Activated CD8-positive, alpha-beta memory T cell treated with anti-CD3 and anti-CD28 coated beads, Interleukin-2, amount 10 ng/mL, durations not matched to agents 7 days and 5 days (primary cell): ENCODE measurements around the gene DHRS1. TPM values are rescaled to one million over a fixed set of nuclear protein-coding genes. Genes with fewer than 3 reads are reported as not detected.

Experiments used
- ATAC-seq: fragments of 150-1000 bp; cut with Tn5 transposase; one replicate; pipeline ENCODE4 v1.10.0; 2021; ENCODE audit warnings: moderate library complexity
- CTCF ChIA-PET: fragments of 350-600 bp; sonication (Branson Sonifier 250); formaldehyde crosslinking; loops from one replicate; lab custom pipeline; 2021; ENCODE audit warnings: antibody characterized with exemption; lab: Charles Lee
- DNase-seq: peaks from one replicate; pipeline ENCODE4 v3.0.0-alpha.2; 2020
- H3K27ac Mint-ChIP-seq: one replicate; pipeline ENCODE4 v1.8.0; 2021; ENCODE audit warnings: mild to moderate bottlenecking, mixed read lengths
- H3K27me3 Mint-ChIP-seq: one replicate; pipeline ENCODE4 v1.8.0; 2021; ENCODE audit warnings: mixed read lengths
- H3K36me3 Mint-ChIP-seq: one replicate; pipeline ENCODE4 v1.8.0; 2021; ENCODE audit warnings: mild to moderate bottlenecking, mixed read lengths
- H3K4me1 Mint-ChIP-seq: one replicate; pipeline ENCODE4 v1.8.0; 2021; ENCODE audit warnings: mixed read lengths
- H3K4me3 Mint-ChIP-seq: one replicate; pipeline ENCODE4 v1.8.0; 2021; ENCODE audit warnings: mild to moderate bottlenecking, moderate library complexity, mixed read lengths
- H3K9me3 Mint-ChIP-seq: one replicate; pipeline ENCODE4 v1.8.0; 2022; ENCODE audit warnings: low read depth, mixed read lengths
- total RNA-seq, 2 experiments: library from RNA; stranded (reverse); gene quantifications; one replicate each; pipeline ENCODE4 v1.2.3, GENCODE V29; 2021

Gene DHRS1
- total RNA-seq, 2 experiments from 2014 or later = 14.2 to 26.5 TPM

GRCh38 chr14:24324024-24324423, 24.4 kb upstream of the DHRS1 start:
- Mint-ChIP-seq H3K36me3 (no peaks in the 10 kb centered on the region), H3K4me3 (no peak overlapping the region), H3K4me1 (peaks cover 22% of the 10 kb centered on the region), H3K27ac (no peak overlapping the region), H3K9me3 (no peaks in the 10 kb centered on the region), H3K27me3 (peaks cover 12% of the 10 kb centered on the region)
- DNase-seq = no peak
- CTCF ChIA-PET = interaction anchor here (1.3 to 25.2 kb wide), 5 partner anchors 10 to 106 kb away, joined by 3 to 854 read pairs (median 9); partner anchors contain the start of genes CBLN3, CIDEB, KHNYN and LTB4R
- ATAC-seq = no peak

GRCh38 chr14:24323341-24323740, 23.8 kb upstream of the DHRS1 start:
- Mint-ChIP-seq H3K4me1 (peaks cover 15% of the 10 kb centered on the region), H3K27me3 (peaks cover 12% of the 10 kb centered on the region), H3K36me3 (no peaks in the 10 kb centered on the region), H3K27ac (no peak overlapping the region), H3K4me3 (no peak overlapping the region), H3K9me3 (no peaks in the 10 kb centered on the region)
- DNase-seq = no peak
- CTCF ChIA-PET = interaction anchor here (13.2 to 25.2 kb wide), 2 partner anchors 13 to 107 kb away, joined by 148 to 854 read pairs; partner anchors contain the start of genes CBLN3, CIDEB, KHNYN and LTB4R
- no peak for ATAC-seq

GRCh38 chr14:24322672-24323071, 23.1 kb upstream of the DHRS1 start:
- H3K4me1 Mint-ChIP-seq = peaks cover 10% of the 10 kb centered on the region
- CTCF ChIA-PET = interaction anchor here (1.1 to 25.2 kb wide), 5 partner anchors 9 to 107 kb away, joined by 3 to 854 read pairs (median 7); partner anchors contain the start of genes CBLN3, CIDEB, KHNYN and LTB4R
- DNase-seq = no peak

GRCh38 chr14:24321212-24321975, 21.8 kb upstream of the DHRS1 start:
- Mint-ChIP-seq H3K27ac (no peak overlapping the region), H3K36me3 (peaks cover 4% of the 10 kb centered on the region), H3K4me3 (no peak overlapping the region), H3K27me3 (peaks cover 12% of the 10 kb centered on the region), H3K4me1 (peaks cover 12% of the 10 kb centered on the region), H3K9me3 (no peaks in the 10 kb centered on the region)
- CTCF ChIA-PET = interaction anchor here (0.9 to 25.2 kb wide), 6 partner anchors 11 to 109 kb away, joined by 3 to 854 read pairs (median 6); partner anchors contain the start of genes CBLN3, CIDEB, KHNYN and LTB4R
- DNase-seq = no peak
- ATAC-seq = no peak

More at GRCh38 chr14:24322672-24323071, 23.1 kb upstream of the DHRS1 start:
- H3K4me3 Mint-ChIP-seq = no peak overlapping the region
- no peak overlapping the region for H3K27ac Mint-ChIP-seq
- ATAC-seq = no peak
- no peaks in the 10 kb centered on the region for H3K36me3 Mint-ChIP-seq
- peaks cover 12% of the 10 kb centered on the region for H3K27me3 Mint-ChIP-seq
- no peaks in the 10 kb centered on the region for H3K9me3 Mint-ChIP-seq

GRCh38 chr14:24317141-24317928, 17.8 kb upstream of the DHRS1 start:
- peaks cover 44% of the 10 kb centered on the region for H3K4me1 Mint-ChIP-seq
- peaks cover 12% of the 10 kb centered on the region for H3K27me3 Mint-ChIP-seq
- H3K36me3 Mint-ChIP-seq = peaks cover 18% of the 10 kb centered on the region
- CTCF ChIA-PET = interaction anchor here (1.0 to 25.2 kb wide), 4 partner anchors 7 to 113 kb away, joined by 3 to 854 read pairs (median 82); partner anchors contain the start of genes CBLN3, CIDEB, KHNYN and LTB4R
- no peak for DNase-seq
- H3K27ac Mint-ChIP-seq = no peak overlapping the region
- H3K9me3 Mint-ChIP-seq = no peaks in the 10 kb centered on the region
- H3K4me3 Mint-ChIP-seq = no peak overlapping the region
- no peak for ATAC-seq

- DNase-seq (no peak), ATAC-seq (no peak)
- H3K4me3 Mint-ChIP-seq = no peak overlapping the region
- no peaks in the 10 kb centered on the region for H3K9me3 Mint-ChIP-seq
- H3K27ac Mint-ChIP-seq = no peak overlapping the region
- H3K4me1 Mint-ChIP-seq = peaks cover 52% of the 10 kb centered on the region
- H3K27me3 Mint-ChIP-seq = peaks cover 12% of the 10 kb centered on the region
- peaks cover 18% of the 10 kb centered on the region for H3K36me3 Mint-ChIP-seq
- CTCF ChIA-PET = interaction anchor here (1.0 kb wide), 1 partner anchor 88 kb away, joined by 3 read pairs; no protein-coding TSS in a partner anchor
Measured at GRCh38 chr14:24316597-24316950, 17.0 kb upstream of the DHRS1 start.

GRCh38 chr14:24315807-24316596, 16.4 kb upstream of the DHRS1 start:
- ATAC-seq (no peak), DNase-seq (no peak)
- CTCF ChIA-PET = no interaction called here
- Mint-ChIP-seq H3K4me3 (no peak overlapping the region), H3K4me1 (peaks cover 52% of the 10 kb centered on the region), H3K27ac (no peak overlapping the region), H3K27me3 (peaks cover 12% of the 10 kb centered on the region), H3K36me3 (peaks cover 18% of the 10 kb centered on the region), H3K9me3 (no peaks in the 10 kb centered on the region)

- H3K27me3 Mint-ChIP-seq = peaks cover 11% of the 10 kb centered on the region
- peaks cover 18% of the 10 kb centered on the region for H3K36me3 Mint-ChIP-seq
- DNase-seq (no peak), ATAC-seq (no peak)
- CTCF ChIA-PET = no interaction called here
- H3K4me1 Mint-ChIP-seq = peaks cover 54% of the 10 kb centered on the region
- H3K9me3 Mint-ChIP-seq = no peaks in the 10 kb centered on the region
- no peak overlapping the region for H3K4me3 Mint-ChIP-seq
- H3K27ac Mint-ChIP-seq = no peak overlapping the region
Measured at GRCh38 chr14:24315243-24315806, 15.7 kb upstream of the DHRS1 start.

GRCh38 chr14:24314377-24315193, 15.0 kb upstream of the DHRS1 start:
- Mint-ChIP-seq H3K4me3 (peak overlapping the region; percentile 34), H3K27me3 (peaks cover 5% of the 10 kb centered on the region), H3K9me3 (no peaks in the 10 kb centered on the region), H3K4me1 (peaks cover 62% of the 10 kb centered on the region), H3K27ac (peak overlapping the region; percentile 87), H3K36me3 (peaks cover 18% of the 10 kb centered on the region)
- ATAC-seq (no peak), DNase-seq (no peak)
- CTCF ChIA-PET = interaction anchor here (1.3 to 20.8 kb wide), 6 partner anchors 9 to 116 kb away, joined by 3 to 541 read pairs (median 134); partner anchors contain the start of genes ADCY4, CBLN3, DHRS1 and GMPR2

GRCh38 chr14:24313913-24314312, 14.3 kb upstream of the DHRS1 start:
- no peak for DNase-seq

GRCh38 chr14:24312736-24313507, 13.3 kb upstream of the DHRS1 start:
- peaks cover 76% of the 10 kb centered on the region for H3K4me1 Mint-ChIP-seq
- peak overlapping the region; percentile 87 for H3K27ac Mint-ChIP-seq
- DNase-seq (peak; percentile 79), ATAC-seq (no peak)
- peaks cover 24% of the 10 kb centered on the region for H3K36me3 Mint-ChIP-seq
- H3K9me3 Mint-ChIP-seq = no peaks in the 10 kb centered on the region
- H3K27me3 Mint-ChIP-seq = no peaks in the 10 kb centered on the region
- peak overlapping the region; percentile 75 for H3K4me3 Mint-ChIP-seq
- CTCF ChIA-PET = interaction anchor here (1.0 to 20.8 kb wide), 12 partner anchors 11 to 204 kb away, joined by 3 to 541 read pairs (median 28); partner anchors contain the start of genes ADCY4, CBLN3, DHRS1 and GMPR2

More at GRCh38 chr14:24313913-24314312, 14.3 kb upstream of the DHRS1 start:
- CTCF ChIA-PET = interaction anchor here (1.1 to 20.8 kb wide), 8 partner anchors 10 to 205 kb away, joined by 3 to 541 read pairs (median 99); partner anchors contain the start of genes ADCY4, CBLN3, DHRS1 and GMPR2
- ATAC-seq = no peak
- Mint-ChIP-seq H3K9me3 (no peaks in the 10 kb centered on the region), H3K4me3 (peak overlapping the region; percentile 34), H3K4me1 (peaks cover 68% of the 10 kb centered on the region), H3K36me3 (peaks cover 21% of the 10 kb centered on the region), H3K27me3 (no peaks in the 10 kb centered on the region), H3K27ac (peak overlapping the region; percentile 87)
